RWPE1 (cell line): ENCODE data around the gene FLG.

ENCODE experiments used
- CTCF ChIA-PET: fragments of 350-600 bp; sonication (Branson Sonifier 250); formaldehyde crosslinking; extraction: SDS; loops from one replicate; lab custom pipeline; 2021; lab: Yijun Ruan, JAX
- POLR2A ChIA-PET: fragments of 400-600 bp; formaldehyde crosslinking; extraction: SDS; loops from one replicate; lab custom pipeline; 2020; ENCODE audit warnings: antibody characterized with exemption; ENCODE audit not compliant: low non-redundant PET; lab: Yijun Ruan, JAX
- DNase-seq: peaks from one replicate; pipeline ENCODE4 v3.0.0; 2012; ENCODE audit warnings: low spot score
- H3K27ac ChIP-seq: fragments of 450-650 bp; 2 replicates; pipeline ENCODE4 v1.5.1; 2017
- CTCF ChIP-seq: fragments of 450-650 bp; conservative IDR thresholded peaks from 2 replicates; pipeline ENCODE4 v1.5.1; 2017; ENCODE audit warnings: low read depth, mild to moderate bottlenecking

The FLG gene

DNA sequence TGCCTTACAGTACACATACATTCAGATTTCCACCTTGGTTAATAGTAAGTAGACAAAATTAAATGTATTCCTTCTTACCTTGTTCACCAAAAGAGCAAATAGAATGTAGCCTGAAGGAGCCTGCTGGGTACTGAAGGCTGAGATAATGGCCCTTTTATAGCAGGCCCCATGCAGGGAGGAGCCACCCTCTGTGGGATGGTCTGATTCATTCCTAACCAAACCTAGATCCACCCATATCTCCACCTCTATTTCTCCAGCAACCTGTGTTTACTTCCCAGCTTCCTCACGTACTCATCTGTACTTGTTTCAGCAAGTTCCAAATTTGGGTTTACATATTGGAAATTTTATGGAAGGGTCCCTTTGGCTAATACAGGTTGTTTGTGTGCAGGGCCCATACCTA, at the start of gene FLG:
TSS of gene FLG (minus strand) at position 129 of the 400 bp plus-strand sequence. CDS start 9,783 bp downstream, outside the sequence.
- TF ChIP-seq CTCF = no peak
- ChIA-PET POLR2A (no interaction called here), CTCF (interaction anchor here (0.6 kb wide), 1 partner anchor 1270 kb away, joined by 3 read pairs; no protein-coding TSS in a partner anchor)
- peak; percentile 22 for DNase-seq
- H3K27ac ChIP-seq = no peak within 1 kb of the TSS

DNA sequence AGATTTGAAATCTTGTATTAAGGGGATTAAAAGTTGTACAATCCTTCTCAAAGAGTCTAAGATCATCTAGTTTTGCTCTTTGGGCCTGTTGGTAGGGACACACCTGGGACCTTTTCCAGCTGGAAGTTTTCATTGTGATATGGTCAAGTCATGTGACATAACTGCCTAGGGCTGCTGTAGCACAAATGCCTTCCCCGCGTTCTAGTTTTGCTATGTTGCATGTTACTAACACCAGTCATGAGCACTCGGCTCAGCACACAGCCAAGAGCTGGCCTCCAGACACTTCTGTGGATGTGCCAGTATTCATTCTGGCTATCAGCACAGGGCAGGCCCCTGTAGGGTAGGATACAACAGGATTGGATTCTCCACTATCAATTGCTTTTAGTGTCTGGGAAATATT, 49.4 kb upstream of the FLG start:
- CTCF ChIA-PET = no interaction called here
- POLR2A ChIA-PET = no interaction called here
- TF ChIP-seq CTCF = no peak
- H3K27ac ChIP-seq = no peak overlapping the region
- no peak for DNase-seq

- CTCF ChIA-PET = no interaction called here
These were observed 47.6 kb upstream of the FLG start for GRCh38 chr1:152372672-152373071.

DNA sequence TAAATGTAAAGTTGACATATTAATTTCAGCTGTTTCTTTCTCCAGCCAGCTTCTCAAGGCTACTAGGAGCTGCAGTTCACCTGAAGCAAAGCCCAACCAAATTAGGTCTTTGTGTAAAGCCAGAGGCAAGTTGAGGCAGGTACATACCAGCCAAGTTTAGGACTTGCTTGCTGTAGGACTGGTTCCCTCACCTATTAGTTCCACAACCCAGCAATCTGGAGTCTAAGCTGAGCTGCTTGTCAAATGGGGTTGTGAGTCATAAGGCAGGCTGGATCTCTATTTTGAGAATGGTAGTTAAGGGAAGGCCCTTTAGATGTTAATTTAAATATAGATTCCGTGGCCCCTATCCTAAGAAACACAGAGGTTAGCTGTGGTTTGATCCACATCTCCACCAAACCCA, 42.4 kb upstream of the FLG start:
- DNase-seq = peak; percentile 85
- no peak for TF ChIP-seq CTCF
- no peak overlapping the region for H3K27ac ChIP-seq
- POLR2A ChIA-PET = no interaction called here
- CTCF ChIA-PET = interaction anchor here (1.0 to 1.5 kb wide), 2 partner anchors 20 to 33 kb away, joined by 3 to 5 read pairs; no protein-coding TSS in a partner anchor

More at GRCh38 chr1:152372672-152373071, 47.6 kb upstream of the FLG start:
- no peak overlapping the region for H3K27ac ChIP-seq
- no peak for DNase-seq
- POLR2A ChIA-PET = no interaction called here
- TF ChIP-seq CTCF = no peak

GRCh38 chr1:152359906-152360305, 34.9 kb upstream of the FLG start, which contains the start of gene FLG2:
Gene FLG2, minus strand, starts transcription at chr1:152360006. Its CDS starts 1,122 bp downstream, at chr1:152358884.
- CTCF ChIA-PET = interaction anchor here (2.0 kb wide), 1 partner anchor 12 kb away, joined by 7 read pairs; no protein-coding TSS in a partner anchor
- TF ChIP-seq CTCF = no peak
- DNase-seq = no peak
- H3K27ac ChIP-seq = no peak within 1 kb of the TSS
- POLR2A ChIA-PET = no interaction called here

DNA sequence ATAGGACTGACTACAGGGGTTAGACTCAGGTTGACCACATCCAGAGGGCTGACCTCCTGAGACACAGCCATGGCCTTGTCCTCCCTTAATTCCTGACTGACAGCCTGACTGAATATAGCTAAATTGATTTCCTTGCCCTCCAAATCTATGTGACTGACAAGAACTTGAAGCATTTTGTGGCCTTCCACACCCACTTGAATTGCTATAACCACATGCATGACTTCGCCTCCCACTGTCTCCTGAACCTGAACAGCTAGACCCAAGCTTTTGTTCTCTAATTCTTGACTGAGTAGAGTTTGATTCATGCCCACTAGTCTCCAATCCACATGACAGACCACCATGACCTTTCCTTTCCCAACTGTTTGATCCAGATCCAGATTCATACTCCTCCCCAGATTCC, 31.7 kb upstream of the FLG start:
- no peak for DNase-seq
- no peak overlapping the region for H3K27ac ChIP-seq
- ChIA-PET CTCF (interaction anchor here (1.3 kb wide), 1 partner anchor 10 kb away, joined by 3 read pairs; no protein-coding TSS in a partner anchor), POLR2A (no interaction called here)
- no peak for TF ChIP-seq CTCF
